ENCODE results near the gene CCDC178.
"Not testable (repeated sequence)": the region's sequence is repeated elsewhere in the genome, so short reads cannot be mapped to it uniquely, and the experiment has no call there.

The CCDC178 gene

GRCh38 chr18:33424266-33424946, 16.1 kb downstream of the CCDC178 start:
- POLR2A ChIA-PET, result no interaction called here
- TF ChIP-seq CTCF (IDR thresholded peaks at IDR 0.05; ENCODE audit: control extremely low read depth, extremely low read depth, low read depth, missing control alignments), result no peak
- CTCF ChIA-PET, result interaction anchor here (0.9 to 2.3 kb wide), 4 partner anchors 20 to 93 kb away, joined by 3 to 5 read pairs (median 4); no protein-coding TSS in a partner anchor
- DNase-seq (ENCODE audit: extremely low spot score), result no peak

- no peak for TF ChIP-seq CTCF (IDR thresholded peaks at IDR 0.05; ENCODE audit: control extremely low read depth, extremely low read depth, low read depth, missing control alignments)
- ChIA-PET POLR2A (no interaction called here), CTCF (interaction anchor here (0.6 to 1.2 kb wide), 2 partner anchors 10 to 23 kb away, joined by 3 read pairs; no protein-coding TSS in a partner anchor)
- no peak for DNase-seq (ENCODE audit: extremely low spot score)
Observed at GRCh38 chr18:33421225-33421624, 19.3 kb downstream of the CCDC178 start.

- DNase-seq (ENCODE audit: extremely low spot score), result no peak
- POLR2A ChIA-PET, result no interaction called here
- CTCF ChIA-PET, result no interaction called here
- TF ChIP-seq CTCF (IDR thresholded peaks at IDR 0.05; ENCODE audit: control extremely low read depth, extremely low read depth, low read depth, missing control alignments), result peak; percentile 24
Observed at GRCh38 chr18:33404244-33404873, 36.2 kb downstream of the CCDC178 start.

- DNase-seq (ENCODE audit: extremely low spot score); POLR2A ChIA-PET; CTCF ChIA-PET: not testable (repeated sequence)
Observed at GRCh38 chr18:33398939-33399338, 41.6 kb downstream of the CCDC178 start.

GRCh38 chr18:33375829-33376228, 64.7 kb downstream of the CCDC178 start:
- CTCF ChIA-PET, result interaction anchor here (1.4 kb wide), 1 partner anchor 10 kb away, joined by 5 read pairs; no protein-coding TSS in a partner anchor

GRCh38 chr18:33372442-33372841, 68.1 kb downstream of the CCDC178 start:
- ChIA-PET POLR2A (no interaction called here), CTCF (interaction anchor here (1.3 kb wide), 1 partner anchor 26 kb away, joined by 3 read pairs; no protein-coding TSS in a partner anchor)
- no peak for DNase-seq (ENCODE audit: extremely low spot score)
- no peak for TF ChIP-seq CTCF (IDR thresholded peaks at IDR 0.05; ENCODE audit: control extremely low read depth, extremely low read depth, low read depth, missing control alignments)

More at GRCh38 chr18:33375829-33376228, 64.7 kb downstream of the CCDC178 start:
- POLR2A ChIA-PET, result no interaction called here
- TF ChIP-seq CTCF (IDR thresholded peaks at IDR 0.05; ENCODE audit: control extremely low read depth, extremely low read depth, low read depth, missing control alignments), result no peak
- no peak for DNase-seq (ENCODE audit: extremely low spot score)

All from GM10248 (cell line).